H1 (cell line): ENCODE data around the gene RNF220. TPM values are rescaled to one million over a fixed set of nuclear protein-coding genes. Genes with fewer than 3 reads are reported as not detected.

ENCODE experiments used
- CTCF ChIA-PET: fragments of 300-600 bp; sonication (Branson Sonifier 250); formaldehyde crosslinking; loops from one replicate; lab custom pipeline; 2021; ENCODE audit not compliant: partially characterized antibody; lab: Charles Lee
- POLR2A ChIA-PET: fragments of 300-600 bp; sonication (Branson Sonifier 250); formaldehyde crosslinking; loops from one replicate; lab custom pipeline; 2021; ENCODE audit warnings: inconsistent platforms; ENCODE audit not compliant: partially characterized antibody; lab: Charles Lee
- DNase-seq, 2 experiments: peaks; one replicate each; pipeline versions ENCODE4 v3.0.0 to v3.0.0-alpha.2; 2010 to 2022; ENCODE audit warnings: low spot score in 2 of 2, low read depth in 1 of 2, mixed read lengths in 1 of 2
- FAIRE-seq: peaks from 2 replicates; lab custom pipeline; 2011; peaks lifted over from hg19 to GRCh38; lab: Jason Lieb, UNC
- H2AFZ ChIP-seq: 2 replicates; pipeline ENCODE4 v1.8.1; 2012; ENCODE audit warnings: low read length, inconsistent platforms
- H2AK5ac ChIP-seq: 2 replicates; pipeline ENCODE4 v1.6.1; 2013; ENCODE audit warnings: low read depth, low read length
- H2BK120ac ChIP-seq: replicated peaks from 2 replicates; pipeline ENCODE3; 2013; ENCODE audit warnings: low read depth, low read length, inconsistent platforms
- H2BK12ac ChIP-seq: 2 replicates; pipeline ENCODE4 v1.6.1; 2013; ENCODE audit warnings: low read depth, low read length
- H2BK15ac ChIP-seq: 2 replicates; pipeline ENCODE4 v1.6.1; 2013; ENCODE audit warnings: low read length
- H2BK20ac ChIP-seq: 2 replicates; pipeline ENCODE4 v1.6.1; 2013; ENCODE audit warnings: low read length
- H2BK5ac ChIP-seq: 2 replicates; pipeline ENCODE4 v1.6.1; 2013; ENCODE audit warnings: low read depth, low read length
- H3K14ac ChIP-seq: 2 replicates; pipeline ENCODE4 v1.6.1; 2013; ENCODE audit warnings: inconsistent platforms; ENCODE audit not compliant: insufficient read length
- H3K18ac ChIP-seq: 2 replicates; pipeline ENCODE4 v1.6.1; 2013; ENCODE audit warnings: low read length; ENCODE audit errors: extremely low read depth
- H3K23ac ChIP-seq: 2 replicates; pipeline ENCODE4 v1.6.1; 2013; ENCODE audit warnings: inconsistent platforms; ENCODE audit not compliant: insufficient read length
- H3K23me2 ChIP-seq: 2 replicates; pipeline ENCODE4 v1.6.1; 2013; ENCODE audit warnings: low read depth, low read length
- H3K27ac ChIP-seq: 2 replicates; pipeline ENCODE4 v1.6.1; 2011; ENCODE audit warnings: low read depth, low read length, inconsistent platforms
- H3K27me3 ChIP-seq, 4 experiments: replicated peaks in 1 of 4; 1 replicate in 1 of 4; 2 replicates in 3 of 4; pipeline versions ENCODE4 v1.6.1 to v1.8.1; 2011 to 2013; ENCODE audit warnings: low read length in 3 of 4, mild to moderate bottlenecking in 3 of 4, inconsistent platforms in 2 of 4, mixed read lengths in 2 of 4, moderate library complexity in 1 of 4; ENCODE audit not compliant: control insufficient read depth in 3 of 4, insufficient read depth in 3 of 4; ENCODE audit errors: extremely low read depth in 1 of 4
- H3K36me3 ChIP-seq, 4 experiments: 2 replicates each; pipeline versions ENCODE4 v1.6.1 to v1.8.1; 2011 to 2013; ENCODE audit warnings: mild to moderate bottlenecking in 4 of 4, low read length in 3 of 4, moderate library complexity in 2 of 4, control low read depth in 1 of 4, inconsistent platforms in 1 of 4; ENCODE audit not compliant: insufficient read depth in 4 of 4, control insufficient read depth in 2 of 4
- H3K4ac ChIP-seq: replicated peaks from 2 replicates; pipeline ENCODE3; 2013; ENCODE audit warnings: low read length, low read depth, mixed read lengths, inconsistent platforms; ENCODE audit not compliant: insufficient read length
- H3K4me1 ChIP-seq, 4 experiments: replicated peaks in 1 of 4; 1 replicate in 1 of 4; 2 replicates in 3 of 4; pipeline versions ENCODE4 v1.6.1 to v1.8.1; 2011 to 2013; ENCODE audit warnings: low read length in 3 of 4, inconsistent platforms in 2 of 4, mixed read lengths in 1 of 4; ENCODE audit not compliant: insufficient read depth in 4 of 4, control insufficient read depth in 3 of 4
- H3K4me2 ChIP-seq, 2 experiments: 2 replicates each; pipeline versions ENCODE4 v1.6.1 to v1.8.1; 2011 to 2013; ENCODE audit warnings: low read depth in 2 of 2, low read length in 2 of 2, control low read depth in 1 of 2, inconsistent platforms in 1 of 2, mild to moderate bottlenecking in 1 of 2; ENCODE audit not compliant: insufficient read depth in 1 of 2
- H3K4me3 ChIP-seq, 4 experiments: fragments of 200-600, 300-600 bp in 1 of 4; sonication (generic), shearing (Covaris generic), sonication (Bioruptor Twin) in 1 of 4; 2 replicates each; pipeline versions ENCODE4 v1.5.1 to v1.8.1; 2011 to 2016; ENCODE audit warnings: low read length in 4 of 4, low read depth in 3 of 4, control low read depth in 2 of 4, inconsistent platforms in 2 of 4, mild to moderate bottlenecking in 2 of 4, mixed read lengths in 1 of 4, moderate library complexity in 1 of 4; ENCODE audit not compliant: insufficient read depth in 2 of 4; ENCODE audit errors: extremely low read depth in 1 of 4
- H3K56ac ChIP-seq: replicated peaks from 2 replicates; pipeline ENCODE3; 2013; ENCODE audit warnings: low read depth, mild to moderate bottlenecking, mixed read lengths, low read length, inconsistent platforms; ENCODE audit not compliant: insufficient read length
- H3K79me1 ChIP-seq: 2 replicates; pipeline ENCODE4 v1.6.1; 2013; ENCODE audit warnings: low read depth, low read length, control low read depth
- H3K79me2 ChIP-seq, 2 experiments: 2 replicates each; pipeline versions ENCODE4 v1.6.1 to v1.8.1; 2012 to 2013; ENCODE audit warnings: low read length in 2 of 2, mild to moderate bottlenecking in 2 of 2, inconsistent platforms in 1 of 2; ENCODE audit not compliant: insufficient read depth in 2 of 2, control insufficient read depth in 1 of 2
- H3K9ac ChIP-seq, 4 experiments: replicated peaks in 1 of 4; 1 replicate in 1 of 4; 2 replicates in 3 of 4; pipeline versions ENCODE4 v1.6.1 to v1.8.1; 2011 to 2013; ENCODE audit warnings: low read depth in 3 of 4, low read length in 3 of 4, control low read depth in 2 of 4, mild to moderate bottlenecking in 2 of 4, moderate library complexity in 2 of 4, inconsistent platforms in 1 of 4; ENCODE audit errors: extremely low read depth in 1 of 4
- H3K9me3 ChIP-seq, 2 experiments: 2 replicates each; pipeline versions ENCODE4 v1.6.1 to v1.8.1; 2012 to 2013; ENCODE audit warnings: mild to moderate bottlenecking in 2 of 2, moderate library complexity in 2 of 2, control low read depth in 1 of 2, inconsistent platforms in 1 of 2, low read depth in 1 of 2, low read length in 1 of 2, mixed read lengths in 1 of 2; ENCODE audit not compliant: insufficient read depth in 2 of 2
- H4K20me1 ChIP-seq, 2 experiments: replicated peaks in 1 of 2; 2 replicates each; pipeline versions ENCODE3 to v1.8.1; 2011 to 2013; ENCODE audit warnings: inconsistent platforms in 2 of 2, low read length in 2 of 2, mild to moderate bottlenecking in 1 of 2; ENCODE audit not compliant: insufficient read depth in 2 of 2, control insufficient read depth in 1 of 2
- H4K5ac ChIP-seq: 2 replicates; pipeline ENCODE4 v1.6.1; 2013; ENCODE audit warnings: low read length, low read depth, mixed read lengths, inconsistent platforms; ENCODE audit not compliant: insufficient read length
- H4K8ac ChIP-seq: 2 replicates; pipeline ENCODE4 v1.8.0; 2013; ENCODE audit warnings: mild to moderate bottlenecking, moderate library complexity, low read length, inconsistent platforms; ENCODE audit not compliant: insufficient read depth; ENCODE audit errors: extremely low read depth
- H4K91ac ChIP-seq: replicated peaks from 2 replicates; pipeline ENCODE3; 2013; ENCODE audit warnings: low read length, mixed read lengths, inconsistent platforms; ENCODE audit not compliant: insufficient read length
- CHD2 ChIP-seq: IDR thresholded peaks from 2 replicates; pipeline ENCODE4 v1.6.1; 2012; ENCODE audit warnings: low read length, improper control_type of control experiment
- USF2 ChIP-seq: IDR thresholded peaks from 2 replicates; pipeline ENCODE4 v1.6.1; 2011; ENCODE audit warnings: low read length, improper control_type of control experiment
- WGBS, 2 experiments: shearing (Covaris generic) in 1 of 2; methylation state at CpG; one replicate each; pipeline versions ENCODE4 v1.1.6 to v1.1.7; 2013 to 2015; ENCODE audit warnings: low lambda C conversion rate in 2 of 2, mixed read lengths in 2 of 2, inconsistent platforms in 1 of 2, low coverage in 1 of 2, missing lambda C conversion rate in 1 of 2; ENCODE audit not compliant: insufficient replicate concordance in 2 of 2, insufficient coverage in 1 of 2, insufficient read length in 1 of 2; ENCODE audit errors: extremely low coverage in 1 of 2, missing lambda C conversion rate in 1 of 2; 5-methylcytosine and 5-hydroxymethylcytosine counted together
- polyA plus RNA-seq, 7 experiments: library from polyadenylated mRNA; depleted of rRNA in 3 of 7; stranded (reverse) in 5 of 7; unstranded in 2 of 7; fragments of >200 nt in 5 of 7; fragments of 200-250 nt in 2 of 7; gene quantifications; 1 replicate in 5 of 7; 2 replicates in 1 of 7; 4 replicates in 1 of 7; pipeline versions ENCODE4 v1.2.1 to v1.2.3, GENCODE V29; 2011 to 2013; ENCODE audit warnings: missing spikeins in 2 of 7, mixed read lengths in 2 of 7
- total RNA-seq: library from RNA; stranded (reverse); fragmentation: NEBNext Ultra II Directional; extraction: Animal tissue kit (Norgen Biotek cat#: 25700); gene quantifications from 2 replicates; pipeline ENCODE4 v1.2.1, GENCODE V29; 2021

Gene RNF220
- total and polyA plus RNA-seq, 2 of the 8 experiments (the other 6 are each of a cell fraction or from before 2014, with no cell fraction given) = 123 to 160 TPM

- Histone ChIP-seq H3K14ac (no peak overlapping the region), H3K9ac (no peak overlapping the region), H3K23ac (no peak overlapping the region), H2AK5ac (no peak overlapping the region), H3K27ac (no peak overlapping the region), H4K5ac (no peak overlapping the region), H3K4me1 (peaks cover 6 to 17% (median 11%) of the 10 kb centered on the region in 4 experiments; a peak in 6 of 7 replicates), H3K36me3 (no peaks in the 10 kb centered on the region), H3K23me2 (no peaks in the 10 kb centered on the region), H4K8ac (no peak overlapping the region), H3K56ac (no peak overlapping the region), H2BK5ac (no peak overlapping the region), H4K20me1 (no peaks in the 10 kb centered on the region), H2BK20ac (no peak overlapping the region), H3K9me3 (no peaks in the 10 kb centered on the region), H3K79me2 (no peaks in the 10 kb centered on the region; a peak in 1 of 4 replicates), H3K18ac (no peak overlapping the region), H4K91ac (no peak overlapping the region), H2BK120ac (no peak overlapping the region), H3K4ac (no peak overlapping the region), H3K4me2 (no peak overlapping the region), H3K79me1 (no peaks in the 10 kb centered on the region), H2BK15ac (no peak overlapping the region), H2BK12ac (no peak overlapping the region; the same call in 1 of the 2 replicates), H2AFZ (no peak overlapping the region), H3K4me3 (no peak overlapping the region), H3K27me3 (no peaks in the 10 kb centered on the region)
- no peak for FAIRE-seq
- CTCF ChIA-PET = interaction anchor here (0.8 to 2.3 kb wide), 12 partner anchors 10 to 110 kb away, joined by 3 to 12 read pairs (median 4); partner anchors contain the start of gene RNF220
- no peak for DNase-seq
- TF ChIP-seq USF2 (no peak), CHD2 (no peak)
- POLR2A ChIA-PET = interaction anchor here (1.4 to 1.6 kb wide), 2 partner anchors 10 to 57 kb away, joined by 3 to 7 read pairs; no protein-coding TSS in a partner anchor
- 73% methylated on average over 5 of the region's 5 CpGs; no CpG with 5 or more reads in 1 of the 2 experiments for WGBS, 2 experiments
Measured at GRCh38 chr1:44485934-44486460, 80.9 kb downstream of the RNF220 start.
